ENCODE measurements around the gene PACSIN1. TPM values are rescaled to one million over a fixed set of nuclear protein-coding genes. Genes with fewer than 3 reads are reported as not detected.

Gene PACSIN1
- total and polyA plus RNA-seq, 4 donors = 0.03 to 0.17 (median 0.15) TPM

- H3K4me3 ChIP-seq (ENCODE audit: low read depth in 1 of 3, low read length in 3 of 3) = no peak overlapping the region
- no peak overlapping the region for H3K9ac ChIP-seq (ENCODE audit: low read depth in 1 of 2, low read length in 2 of 2)
Measured at GRCh38 chr6:34530753-34531365, 65.0 kb downstream of the PACSIN1 start.

GRCh38 chr6:34531580-34532201, 65.8 kb downstream of the PACSIN1 start:
- H3K27ac ChIP-seq (ENCODE audit: low read depth in 1 of 2, low read length in 2 of 2) = no peak overlapping the region
- no peak for DNase-seq (ENCODE audit: low spot score)
- no peaks in the 10 kb centered on the region for H3K9me3 ChIP-seq (ENCODE audit: control insufficient read depth in 4 of 4, low read length in 3 of 4)
- WGBS = 94% methylated on average over 29 of the region's 29 CpGs
- no peak overlapping the region for H3K4me3 ChIP-seq (ENCODE audit: low read depth in 1 of 3, low read length in 3 of 3)
- H3K27me3 ChIP-seq (ENCODE audit: control insufficient read depth in 4 of 4, insufficient read depth in 4 of 4, low read length in 3 of 4) = no peaks in the 10 kb centered on the region
- no peaks in the 10 kb centered on the region for H3K36me3 ChIP-seq (ENCODE audit: control insufficient read depth in 4 of 4, insufficient read depth in 3 of 4, low read depth in 1 of 4, low read length in 3 of 4)
- H3K9ac ChIP-seq (ENCODE audit: low read depth in 1 of 2, low read length in 2 of 2) = no peak overlapping the region
- H3K4me1 ChIP-seq (ENCODE audit: control insufficient read depth in 4 of 4, insufficient read depth in 4 of 4, low read length in 3 of 4) = peaks cover 7 to 18% (median 13%) of the 10 kb centered on the region in 4 donors
- TF ChIP-seq FOXA2 (IDR thresholded peaks at IDR 0.05) (no peak), RXRA (IDR thresholded peaks at IDR 0.05) (no peak), HNF4A (conservative IDR thresholded peaks at IDR 0.05) (no peak)
- TF ChIP-seq, protein P1, sequence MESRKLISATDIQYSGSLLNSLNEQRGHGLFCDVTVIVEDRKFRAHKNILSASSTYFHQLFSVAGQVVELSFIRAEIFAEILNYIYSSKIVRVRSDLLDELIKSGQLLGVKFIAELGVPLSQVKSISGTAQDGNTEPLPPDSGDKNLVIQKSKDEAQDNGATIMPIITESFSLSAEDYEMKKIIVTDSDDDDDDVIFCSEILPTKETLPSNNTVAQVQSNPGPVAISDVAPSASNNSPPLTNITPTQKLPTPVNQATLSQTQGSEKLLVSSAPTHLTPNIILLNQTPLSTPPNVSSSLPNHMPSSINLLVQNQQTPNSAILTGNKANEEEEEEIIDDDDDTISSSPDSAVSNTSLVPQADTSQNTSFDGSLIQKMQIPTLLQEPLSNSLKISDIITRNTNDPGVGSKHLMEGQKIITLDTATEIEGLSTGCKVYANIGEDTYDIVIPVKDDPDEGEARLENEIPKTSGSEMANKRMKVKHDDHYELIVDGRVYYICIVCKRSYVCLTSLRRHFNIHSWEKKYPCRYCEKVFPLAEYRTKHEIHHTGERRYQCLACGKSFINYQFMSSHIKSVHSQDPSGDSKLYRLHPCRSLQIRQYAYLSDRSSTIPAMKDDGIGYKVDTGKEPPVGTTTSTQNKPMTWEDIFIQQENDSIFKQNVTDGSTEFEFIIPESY (IDR thresholded peaks at IDR 0.05) = no peak

More at GRCh38 chr6:34530753-34531365, 65.0 kb downstream of the PACSIN1 start:
- no peak for DNase-seq (ENCODE audit: low spot score)
- Histone ChIP-seq H3K36me3 (ENCODE audit: control insufficient read depth in 4 of 4, insufficient read depth in 3 of 4, low read depth in 1 of 4, low read length in 3 of 4) (no peaks in the 10 kb centered on the region), H3K27ac (ENCODE audit: low read depth in 1 of 2, low read length in 2 of 2) (no peak overlapping the region), H3K9me3 (ENCODE audit: control insufficient read depth in 4 of 4, low read length in 3 of 4) (no peaks in the 10 kb centered on the region), H3K27me3 (ENCODE audit: control insufficient read depth in 4 of 4, insufficient read depth in 4 of 4, low read length in 3 of 4) (no peaks in the 10 kb centered on the region), H3K4me1 (ENCODE audit: control insufficient read depth in 4 of 4, insufficient read depth in 4 of 4, low read length in 3 of 4) (peaks cover 7 to 18% (median 13%) of the 10 kb centered on the region in 4 donors)
- WGBS = 93% methylated on average over 18 of the region's 18 CpGs
- TF ChIP-seq YY1 (IDR thresholded peaks at IDR 0.05) (no peak), CTCF (IDR thresholded peaks at IDR 0.05; ENCODE audit: low read depth, low read length, missing input control) (no peak), SP1 (IDR thresholded peaks at IDR 0.05) (no peak), RAD21 (IDR thresholded peaks at IDR 0.05) (no peak), FOXA1 (IDR thresholded peaks at IDR 0.05) (no peak), MAX (IDR thresholded peaks at IDR 0.05) (no peak), FOXA2 (IDR thresholded peaks at IDR 0.05) (no peak), TAF1 (conservative IDR thresholded peaks at IDR 0.05) (no peak), HNF4G (IDR thresholded peaks at IDR 0.05) (no peak), GABPA (IDR thresholded peaks at IDR 0.05 in 1 of 2, conservative IDR thresholded peaks at IDR 0.05 in 1 of 2) (no peak)
- TF ChIP-seq, protein P2, sequence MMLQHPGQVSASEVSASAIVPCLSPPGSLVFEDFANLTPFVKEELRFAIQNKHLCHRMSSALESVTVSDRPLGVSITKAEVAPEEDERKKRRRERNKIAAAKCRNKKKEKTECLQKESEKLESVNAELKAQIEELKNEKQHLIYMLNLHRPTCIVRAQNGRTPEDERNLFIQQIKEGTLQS (IDR thresholded peaks at IDR 0.05) = no peak
- TF ChIP-seq, protein P1 (IDR thresholded peaks at IDR 0.05) = no peak
